GM08714 (cell line): ENCODE measurements around the gene SCTR.

Experiments used
- H3K4me3 ChIP-seq: fragments of 200-500 bp; sonication (Bioruptor generic); 2 replicates; pipeline ENCODE4 v1.5.1; 2014; ENCODE audit warnings: mild to moderate bottlenecking, low read length, inconsistent platforms
- ZNF274 ChIP-seq: IDR thresholded peaks from 2 replicates; pipeline ENCODE4 v1.6.1; 2012; ENCODE audit warnings: mild to moderate bottlenecking, low read depth, low read length

SCTR gene

GRCh38 chr2:119476301-119477112 is 47.8 kb downstream of the SCTR start:
- no peak for TF ChIP-seq ZNF274
- H3K4me3 ChIP-seq = no peak overlapping the region

GRCh38 chr2:119475857-119476244 is 48.4 kb downstream of the SCTR start:
- TF ChIP-seq ZNF274 = no peak

GRCh38 chr2:119475225-119475856 is 48.9 kb downstream of the SCTR start:
- no peak overlapping the region for H3K4me3 ChIP-seq
- no peak for TF ChIP-seq ZNF274

More at GRCh38 chr2:119475857-119476244, 48.4 kb downstream of the SCTR start:
- H3K4me3 ChIP-seq = no peak overlapping the region

DNA sequence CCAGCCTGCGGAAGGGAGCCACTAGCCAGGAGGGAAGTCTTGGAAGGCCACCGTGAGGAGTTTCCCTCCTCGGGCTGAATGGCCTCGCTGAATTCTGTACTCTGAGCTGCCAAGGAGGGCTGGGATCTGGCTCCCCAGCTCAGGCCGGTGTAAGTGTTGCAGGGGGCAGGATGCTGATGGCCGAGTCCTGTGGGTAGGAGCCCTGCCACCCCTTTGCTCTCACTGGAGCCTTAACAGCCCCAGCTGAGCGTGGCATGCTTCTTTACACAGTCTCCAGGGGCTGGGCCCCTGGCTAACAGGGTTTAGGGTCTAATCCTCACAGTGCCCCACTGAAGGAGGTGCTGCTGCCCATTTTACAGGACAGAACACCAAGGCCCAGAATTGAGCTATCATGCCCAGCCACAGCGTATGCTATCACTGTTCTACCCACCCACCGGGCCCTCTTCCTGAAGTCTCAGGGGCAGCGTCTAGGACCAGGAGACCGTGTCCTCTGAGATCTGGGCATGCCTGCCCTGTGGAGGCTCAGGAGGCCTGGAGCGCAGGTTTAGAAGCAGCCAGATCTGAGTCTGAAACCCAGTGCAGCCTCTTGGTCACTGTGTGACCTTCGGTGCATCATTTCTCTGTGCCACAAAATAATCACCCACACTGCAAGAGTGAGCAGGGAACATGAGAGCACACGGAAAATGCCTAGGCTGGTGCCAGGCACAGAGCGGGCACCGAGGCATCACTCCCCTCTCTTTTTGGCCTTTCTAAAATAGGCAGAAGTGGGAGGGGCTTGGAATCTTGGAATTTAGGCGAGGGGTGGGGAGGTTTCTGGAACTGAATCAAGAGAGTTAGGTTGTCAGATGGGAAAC is 49.7 kb downstream of the SCTR start:
- TF ChIP-seq ZNF274 = no peak
- H3K4me3 ChIP-seq = no peak overlapping the region

DNA sequence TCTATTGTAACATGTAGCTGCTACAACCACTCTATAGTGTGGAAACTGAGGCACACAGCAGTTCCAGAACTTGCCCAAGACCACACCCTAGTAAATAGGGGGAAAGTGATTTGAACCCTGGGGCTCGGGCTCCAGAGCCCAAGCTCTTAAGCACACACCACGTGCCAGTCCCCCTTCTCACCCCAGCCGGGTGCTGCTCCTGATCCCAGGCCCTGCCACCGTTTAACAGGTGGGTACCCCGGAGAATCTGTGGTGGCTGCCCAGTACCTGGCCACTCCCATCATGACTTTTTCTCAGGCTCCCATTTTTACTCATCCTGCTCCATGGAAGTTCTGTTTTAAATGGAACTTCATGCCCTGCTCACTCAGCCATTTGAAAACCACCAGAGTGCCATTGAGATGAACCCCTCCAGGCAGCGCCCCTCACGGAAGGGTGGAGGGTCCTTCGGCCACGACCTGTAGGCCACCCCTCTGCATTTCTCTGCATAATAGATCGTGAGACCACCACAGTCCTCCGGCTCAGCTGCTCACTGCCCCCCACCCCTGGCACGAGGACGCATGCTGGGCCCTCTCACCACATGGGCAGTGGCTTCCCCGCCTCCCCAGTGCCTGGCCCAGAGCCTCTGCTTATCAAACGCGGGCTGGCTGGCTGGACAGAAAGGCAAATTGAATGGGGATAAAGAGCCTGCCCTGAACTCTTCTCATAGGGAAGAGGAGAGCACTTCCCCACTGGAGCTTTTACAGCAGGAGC is 50.5 kb downstream of the SCTR start:
- no peak for TF ChIP-seq ZNF274
- H3K4me3 ChIP-seq = no peak overlapping the region

- TF ChIP-seq ZNF274 = no peak
- no peak overlapping the region for H3K4me3 ChIP-seq
Observed at GRCh38 chr2:119472749-119473148, 51.5 kb downstream of the SCTR start.

DNA sequence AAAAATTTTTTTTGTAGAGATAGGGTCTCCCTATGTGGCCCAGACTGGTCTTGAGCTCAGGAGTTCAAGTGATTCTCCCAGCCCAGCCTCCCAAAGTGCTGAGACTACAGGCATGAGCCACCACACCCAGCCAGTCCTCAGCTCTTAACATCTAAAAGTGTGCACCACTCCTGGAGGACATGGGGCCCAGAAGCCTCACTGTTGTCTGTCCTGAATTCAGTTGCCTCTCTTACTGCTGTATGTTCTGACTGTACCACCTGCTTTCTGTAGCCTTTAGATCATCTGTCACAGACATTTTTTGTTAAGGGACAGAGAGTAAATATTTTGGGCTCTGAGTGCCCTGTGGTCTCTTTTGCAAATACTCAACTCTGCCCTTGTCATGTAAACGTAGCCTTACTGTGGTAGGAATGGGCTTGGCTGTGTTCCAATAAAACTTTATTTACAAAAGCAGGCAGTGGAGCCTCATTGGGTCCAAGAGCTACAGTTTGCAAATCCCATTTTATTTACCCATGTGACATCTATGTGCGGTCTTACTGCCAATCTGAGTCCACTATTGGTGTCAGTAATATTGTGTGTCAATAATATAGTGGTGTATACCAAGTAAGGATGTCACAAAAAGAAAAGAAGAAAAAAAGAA is 54.5 kb downstream of the SCTR start:
- H3K4me3 ChIP-seq = no peak overlapping the region
- no peak for TF ChIP-seq ZNF274

- no peak overlapping the region for H3K4me3 ChIP-seq
- TF ChIP-seq ZNF274 = no peak
Observed at GRCh38 chr2:119469131-119469530, 55.2 kb downstream of the SCTR start.

- TF ChIP-seq ZNF274 = no peak
- H3K4me3 ChIP-seq = no peak overlapping the region
Observed at GRCh38 chr2:119468154-119468955, 55.9 kb downstream of the SCTR start.

DNA sequence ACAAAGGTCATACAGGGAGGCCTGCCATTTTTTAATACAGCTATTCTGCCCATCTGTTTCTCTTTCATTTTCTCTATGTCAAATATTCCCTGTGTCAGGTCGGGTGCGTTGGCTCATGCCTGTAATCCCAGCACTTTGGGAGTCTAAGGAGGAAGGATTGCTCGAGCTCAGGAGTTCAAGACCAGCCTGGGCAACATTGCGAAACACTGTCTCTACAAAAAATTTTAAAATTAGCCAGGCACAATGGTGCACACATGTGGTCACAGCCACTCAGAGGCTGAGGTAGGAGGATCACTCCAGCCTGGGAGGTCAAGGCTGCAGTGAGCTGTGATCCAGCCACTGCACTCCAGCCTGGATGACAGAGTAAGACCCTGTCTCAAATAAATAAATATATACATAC is 57.9 kb downstream of the SCTR start:
- H3K4me3 ChIP-seq = no peak overlapping the region
- TF ChIP-seq ZNF274 = no peak

DNA sequence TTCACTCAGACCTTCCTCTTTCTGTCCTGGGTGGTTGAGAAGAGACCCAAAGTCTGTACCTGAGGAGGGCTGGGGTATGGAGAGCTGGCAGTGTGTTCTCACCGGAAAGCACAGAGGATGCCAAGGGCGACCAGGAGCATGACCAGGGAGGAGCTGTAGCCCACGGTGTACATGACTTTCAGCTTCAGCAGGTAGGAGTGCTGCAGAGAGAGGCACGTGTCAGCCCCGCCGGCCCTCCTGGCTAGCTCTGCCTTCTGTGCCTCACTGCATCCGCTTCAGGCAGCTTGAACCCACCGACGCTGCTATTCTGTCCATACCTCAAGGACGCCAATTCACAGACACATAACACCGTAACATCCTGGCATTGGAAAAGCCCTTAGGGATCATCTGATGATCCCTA is 58.6 kb downstream of the SCTR start:
- no peak for TF ChIP-seq ZNF274
- no peak overlapping the region for H3K4me3 ChIP-seq

DNA sequence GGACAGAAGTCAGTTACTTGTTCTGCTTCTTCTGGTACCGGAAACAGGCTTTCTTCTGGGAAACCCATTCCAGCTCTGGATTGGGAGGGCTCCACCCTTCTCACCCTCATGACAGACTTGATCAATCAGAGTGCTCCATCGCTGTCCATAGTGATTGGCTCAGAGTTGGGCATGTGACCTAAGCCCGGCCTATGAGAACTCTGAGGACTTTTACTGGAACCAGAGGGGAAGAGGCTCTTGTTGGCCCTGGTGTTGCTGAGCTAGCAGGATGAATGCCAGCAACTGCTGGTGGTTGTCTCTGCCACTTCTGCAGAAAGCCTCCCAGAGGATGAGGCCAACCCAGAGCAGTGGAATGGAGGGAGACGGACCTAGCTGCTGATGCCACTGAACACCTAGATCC is 59.3 kb downstream of the SCTR start:
- no peak for TF ChIP-seq ZNF274
- no peak overlapping the region for H3K4me3 ChIP-seq

GRCh38 chr2:119463990-119464389 is 60.3 kb downstream of the SCTR start:
- H3K4me3 ChIP-seq = no peak overlapping the region
- no peak for TF ChIP-seq ZNF274
